Lung (tissue), 12 donors: Measurements from ENCODE around the gene DIP2C. TPM values are rescaled to one million over a fixed set of nuclear protein-coding genes. Genes with fewer than 3 reads are reported as not detected.
A peak's percentile ranks its signal among the peaks of the same experiment; 100 is the strongest.

Source experiments
- ATAC-seq: fragments of 200-7000 bp; cut with Tn5 transposase; one replicate; pipeline ENCODE4 v1.9.1; 2020; ENCODE audit warnings: moderate number of reproducible peaks; ENCODE audit not compliant: insufficient read depth, low FRiP score
- DNase-seq, 3 donors: peaks; one replicate each; pipeline ENCODE4 v3.0.0-alpha.2; 2013 to 2017
- H3K27ac ChIP-seq, 2 donors: one replicate each; pipeline ENCODE4 v1.5.1; 2013; ENCODE audit warnings: mild to moderate bottlenecking in 2 of 2, moderate library complexity in 2 of 2, control low read depth in 1 of 2, inconsistent platforms in 1 of 2, low read depth in 1 of 2, low read length in 1 of 2
- H3K27me3 ChIP-seq, 3 donors: one replicate each; pipeline ENCODE4 v1.5.1; 2013; ENCODE audit warnings: low read length in 2 of 3; ENCODE audit not compliant: control insufficient read depth in 3 of 3, insufficient read depth in 3 of 3
- H3K36me3 ChIP-seq, 4 donors: one replicate each; pipeline ENCODE4 v1.5.1; 2013; ENCODE audit warnings: low read length in 4 of 4, mild to moderate bottlenecking in 1 of 4, moderate library complexity in 1 of 4; ENCODE audit not compliant: control insufficient read depth in 4 of 4, insufficient read depth in 4 of 4
- H3K4me1 ChIP-seq, 5 donors: one replicate each; pipeline ENCODE4 v1.5.1; 2013; ENCODE audit warnings: low read length in 5 of 5, mild to moderate bottlenecking in 2 of 5, moderate library complexity in 1 of 5; ENCODE audit not compliant: control insufficient read depth in 5 of 5, insufficient read depth in 5 of 5
- H3K4me3 ChIP-seq: one replicate; pipeline ENCODE4 v1.5.1; 2013; ENCODE audit warnings: mild to moderate bottlenecking, control low read depth, moderate library complexity
- H3K9ac ChIP-seq, 2 donors: one replicate each; pipeline ENCODE4 v1.5.1; 2013; ENCODE audit warnings: low read length in 2 of 2, control low read depth in 1 of 2; ENCODE audit not compliant: insufficient read depth in 1 of 2
- H3K9me3 ChIP-seq, 4 donors: one replicate each; pipeline ENCODE4 v1.5.1; 2013; ENCODE audit warnings: low read length in 3 of 4, mild to moderate bottlenecking in 1 of 4, moderate library complexity in 1 of 4; ENCODE audit not compliant: control insufficient read depth in 4 of 4, insufficient read depth in 3 of 4
- WGBS, 2 donors: extraction: QIAGEN DNeasy Blood & Tissue Kit; methylation state at CpG; one replicate each; pipeline ENCODE4 v1.1.7; 2013; 5-methylcytosine and 5-hydroxymethylcytosine counted together
- polyA plus RNA-seq, 2 donors: library from polyadenylated mRNA; stranded (reverse); fragments of 200-250 nt; gene quantifications; one replicate each; pipeline ENCODE4 v1.2.1, GENCODE V29; 2013
- total RNA-seq, 2 donors: library from RNA; depleted of rRNA in 1 of 2; stranded (reverse); fragments of >200 nt in 1 of 2; gene quantifications; one replicate each; pipeline ENCODE4 v1.2.1, GENCODE V29; 2014 to 2021
- TF ChIP-seq, protein P1 (sequence below): IDR thresholded peaks from 2 replicates; pipeline ENCODE4 v1.5.1; 2012; ENCODE audit warnings: mild to moderate bottlenecking; ENCODE audit errors: control extremely low read depth, extremely low read depth
- donor health status: control.
- donor health status: control.
- donor health status: Bipolar disorder and iron deficiency.
- donor health status: healthy.
- donor health status: DM: yes; HTN: yes; CAD: no.

DIP2C gene
- total and polyA plus RNA-seq, 4 donors, result 3.6 to 20.0 (median 9.5) TPM

DNA sequence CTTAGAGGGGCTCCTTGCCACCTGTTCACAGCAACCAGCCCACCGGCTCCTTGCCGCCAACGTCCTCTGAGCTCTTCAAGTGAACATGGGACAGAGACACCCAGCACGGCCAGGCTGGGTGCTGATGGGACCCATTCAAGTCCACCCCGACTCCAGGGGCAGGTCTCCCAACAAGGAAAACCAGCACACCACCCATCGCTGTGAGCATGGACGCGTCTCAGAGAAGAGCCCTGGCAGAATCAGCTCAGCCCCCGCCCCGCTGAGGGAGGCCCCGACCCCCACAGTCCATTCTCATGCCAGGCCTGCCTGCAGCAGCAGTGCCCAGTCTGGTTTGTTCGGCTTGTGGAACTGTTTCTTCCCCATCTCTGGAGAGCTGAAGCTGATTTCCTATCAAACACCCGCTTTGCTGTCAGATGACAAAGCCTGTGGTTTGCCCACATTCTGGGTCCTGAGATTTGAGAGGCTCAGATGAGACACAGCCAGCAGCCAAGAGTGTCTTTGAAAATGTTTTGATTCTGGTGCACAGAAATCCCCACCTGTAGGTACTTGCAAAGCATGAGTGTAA lies 337.6 kb downstream of the DIP2C start:
- Histone ChIP-seq H3K36me3 (peaks cover 10 to 29% (median 19%) of the 10 kb centered on the region in 4 donors), H3K9me3 (no peaks in the 10 kb centered on the region), H3K4me1 (no peaks in the 10 kb centered on the region), H3K9ac (no peak overlapping the region), H3K27ac (no peak overlapping the region), H3K4me3 (no peak overlapping the region), H3K27me3 (no peaks in the 10 kb centered on the region)
- TF ChIP-seq, protein P1, sequence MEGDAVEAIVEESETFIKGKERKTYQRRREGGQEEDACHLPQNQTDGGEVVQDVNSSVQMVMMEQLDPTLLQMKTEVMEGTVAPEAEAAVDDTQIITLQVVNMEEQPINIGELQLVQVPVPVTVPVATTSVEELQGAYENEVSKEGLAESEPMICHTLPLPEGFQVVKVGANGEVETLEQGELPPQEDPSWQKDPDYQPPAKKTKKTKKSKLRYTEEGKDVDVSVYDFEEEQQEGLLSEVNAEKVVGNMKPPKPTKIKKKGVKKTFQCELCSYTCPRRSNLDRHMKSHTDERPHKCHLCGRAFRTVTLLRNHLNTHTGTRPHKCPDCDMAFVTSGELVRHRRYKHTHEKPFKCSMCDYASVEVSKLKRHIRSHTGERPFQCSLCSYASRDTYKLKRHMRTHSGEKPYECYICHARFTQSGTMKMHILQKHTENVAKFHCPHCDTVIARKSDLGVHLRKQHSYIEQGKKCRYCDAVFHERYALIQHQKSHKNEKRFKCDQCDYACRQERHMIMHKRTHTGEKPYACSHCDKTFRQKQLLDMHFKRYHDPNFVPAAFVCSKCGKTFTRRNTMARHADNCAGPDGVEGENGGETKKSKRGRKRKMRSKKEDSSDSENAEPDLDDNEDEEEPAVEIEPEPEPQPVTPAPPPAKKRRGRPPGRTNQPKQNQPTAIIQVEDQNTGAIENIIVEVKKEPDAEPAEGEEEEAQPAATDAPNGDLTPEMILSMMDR, result no peak
- WGBS, 2 donors, result 89 to 93% methylated on average over 13 of the region's 13 CpGs
- no peak for DNase-seq
- no peak for ATAC-seq

DNA sequence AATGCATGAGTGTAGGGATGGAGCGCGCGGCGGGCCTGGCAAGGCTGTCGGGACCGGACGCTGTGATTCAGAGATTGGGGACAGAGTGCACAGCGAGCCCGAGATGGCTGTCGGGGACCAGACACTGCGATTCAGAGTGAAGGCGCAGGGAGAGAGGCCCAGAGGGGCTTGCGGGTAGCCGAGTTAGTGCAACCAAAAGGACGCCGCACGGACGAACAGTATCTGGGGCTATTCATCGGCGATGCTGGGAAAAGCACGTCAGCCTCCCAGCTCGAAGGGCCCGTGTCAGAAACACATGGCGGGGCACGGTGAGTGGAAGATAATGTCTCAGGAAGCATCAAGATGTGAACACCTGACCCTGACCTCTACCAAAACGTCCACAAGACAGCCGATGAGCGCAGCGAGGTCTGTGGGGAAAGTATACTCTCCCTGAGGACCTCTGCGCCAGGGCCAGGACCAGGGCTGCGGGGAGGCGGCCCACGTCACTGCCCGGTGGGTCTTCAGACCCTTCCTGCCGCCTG lies 338.4 kb downstream of the DIP2C start:
- H3K4me3 ChIP-seq, result no peak overlapping the region
- peaks cover 10 to 29% (median 17%) of the 10 kb centered on the region in 4 donors for H3K36me3 ChIP-seq
- TF ChIP-seq, protein P1, result no peak
- H3K9me3 ChIP-seq, result no peaks in the 10 kb centered on the region
- ATAC-seq (no peak), DNase-seq (no peak)
- H3K27ac ChIP-seq, result no peak overlapping the region
- H3K27me3 ChIP-seq, result no peaks in the 10 kb centered on the region
- H3K9ac ChIP-seq, result no peak overlapping the region
- no peaks in the 10 kb centered on the region for H3K4me1 ChIP-seq
- 93 to 95% methylated on average over 35 of the region's 35 CpGs for WGBS, 2 donors

DNA sequence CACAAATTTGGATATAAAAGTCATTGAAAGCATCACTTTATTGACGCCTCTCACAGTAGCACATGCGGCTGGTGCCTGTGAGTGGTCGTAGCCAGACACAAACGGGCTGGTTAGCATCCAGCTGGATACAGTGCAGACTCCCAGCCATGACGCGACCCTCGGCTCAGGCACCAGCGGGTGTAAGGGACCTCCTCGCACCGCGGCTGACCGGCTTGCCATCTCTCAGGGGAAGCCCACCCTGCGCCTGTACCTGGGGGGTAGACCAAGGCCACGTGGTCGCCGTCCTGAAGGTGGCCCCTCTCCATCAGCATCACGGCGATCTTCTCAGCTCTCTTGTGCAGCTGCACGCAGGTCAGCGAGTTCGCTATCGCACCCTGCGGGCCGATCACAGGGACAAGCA lies 340.4 kb downstream of the DIP2C start:
- peak in 1 of 3 donors; percentile 9 for DNase-seq
- H3K36me3 ChIP-seq, result peaks cover 4 to 20% (median 15%) of the 10 kb centered on the region in 4 donors

More for the DNA sequence above, 340.4 kb downstream of the DIP2C start:
- peaks cover 0 to 3% (median 0%) of the 10 kb centered on the region in 4 donors for H3K9me3 ChIP-seq
- no peak overlapping the region for H3K27ac ChIP-seq
- TF ChIP-seq, protein P1, result no peak
- no peak for ATAC-seq
- no peak overlapping the region for H3K9ac ChIP-seq
- WGBS, 2 donors, result 96 to 97% methylated on average over 24 of the region's 24 CpGs
- no peak overlapping the region for H3K4me3 ChIP-seq
- peaks cover 0 to 3% (median 0%) of the 10 kb centered on the region in 5 donors for H3K4me1 ChIP-seq
- no peaks in the 10 kb centered on the region for H3K27me3 ChIP-seq
